A549 (cell line): ENCODE measurements around the gene DOCK1. TPM values are rescaled to one million over a fixed set of nuclear protein-coding genes. Genes with fewer than 3 reads are reported as not detected.

Experiments used
- ATAC-seq, 2 experiments: fragments of 200-7000 bp in 1 of 2; fragments of >200 bp in 1 of 2; cut with Nextera tagmentation in 1 of 2; cut with Tn5 transposase in 1 of 2; 3 replicates each; pipeline versions ENCODE4 v1.8.0 to v1.9.1; 2018 to 2020; ENCODE audit warnings: mild to moderate bottlenecking in 1 of 2, moderate library complexity in 1 of 2
- CTCF ChIA-PET: fragments of 300-600 bp; sonication (Branson Sonifier 250); formaldehyde crosslinking; extraction: SDS; loops from one replicate; lab custom pipeline; 2021; ENCODE audit warnings: antibody characterized with exemption, inconsistent platforms; lab: Yijun Ruan, JAX
- POLR2A ChIA-PET: fragments of 350-600 bp; formaldehyde crosslinking; extraction: SDS; loops from one replicate; lab custom pipeline; 2021; ENCODE audit warnings: antibody characterized with exemption, inconsistent platforms; lab: Yijun Ruan, JAX
- DNase-seq, 2 experiments: peaks; one replicate each; pipeline versions ENCODE4 v3.0.0 to v3.0.0-alpha.2; 2011 to 2016; ENCODE audit warnings: low read depth in 1 of 2, low spot score in 1 of 2
- FAIRE-seq: peaks from 2 replicates; lab custom pipeline; 2011; peaks lifted over from hg19 to GRCh38; lab: Jason Lieb, UNC
- H3K27ac ChIP-seq, 2 experiments: fragments of >200 bp; sonication (Bioruptor Twin); formaldehyde crosslinking; 3 replicates each; pipeline ENCODE4 v1.5.1; 2016 to 2017
- H3K4me1 ChIP-seq: fragments of >200 bp; sonication (Bioruptor Twin); formaldehyde crosslinking; 3 replicates; pipeline ENCODE4 v1.6.1; 2016
- H3K4me2 ChIP-seq: fragments of >200 bp; sonication (Bioruptor Twin); formaldehyde crosslinking; 3 replicates; pipeline ENCODE4 v1.6.1; 2016
- H3K4me3 ChIP-seq: fragments of >200 bp; sonication (Bioruptor Twin); formaldehyde crosslinking; 3 replicates; pipeline ENCODE4 v1.5.1; 2016
- H3K9me3 ChIP-seq: fragments of >200 bp; sonication (Bioruptor Twin); formaldehyde crosslinking; 3 replicates; pipeline ENCODE4 v1.6.1; 2016
- BCL3 ChIP-seq: fragments of >200 bp; sonication (Bioruptor Twin); formaldehyde crosslinking; IDR thresholded peaks from 3 replicates; pipeline ENCODE4 v1.6.1; 2016
- CBX2 ChIP-seq: fragments of 200-600 bp; sonication (generic); IDR thresholded peaks from 2 replicates; pipeline ENCODE4 v1.6.1; 2016; ENCODE audit warnings: low read depth, mild to moderate bottlenecking, borderline replicate concordance
- CBX8 ChIP-seq: fragments of 200-600 bp; sonication (generic); IDR thresholded peaks from 2 replicates; pipeline ENCODE4 v1.6.1; 2016
- CHD2 ChIP-seq: fragments of 150-350 bp; IDR thresholded peaks from 2 replicates; pipeline ENCODE4 v1.6.1; 2014; ENCODE audit warnings: low read length; ENCODE audit not compliant: partially characterized antibody
- E2F6 ChIP-seq: IDR thresholded peaks from 2 replicates; pipeline ENCODE4 v1.6.1; 2012; ENCODE audit warnings: low read depth, borderline replicate concordance
- ELK1 ChIP-seq: fragments of 150-350 bp; IDR thresholded peaks from 2 replicates; pipeline ENCODE4 v1.6.1; 2014; ENCODE audit warnings: low read depth, mild to moderate bottlenecking, low read length
- EP300 ChIP-seq, 2 experiments: fragments of >200 bp; sonication (Bioruptor Twin); formaldehyde crosslinking; IDR thresholded peaks; 2 replicates in 1 of 2; 3 replicates in 1 of 2; pipeline ENCODE4 v1.6.1; 2016 to 2017
- ESRRA ChIP-seq: fragments of 150-350 bp; IDR thresholded peaks from 2 replicates; pipeline ENCODE4 v1.6.1; 2014; ENCODE audit warnings: mild to moderate bottlenecking, low read length, borderline replicate concordance
- FOSL2 ChIP-seq, 2 experiments: fragments of 450-650 bp in 1 of 2; fragments of >200 bp in 1 of 2; sonication (Bioruptor Twin) in 1 of 2; formaldehyde crosslinking; IDR thresholded peaks; 2 replicates each; pipeline versions ENCODE4 v1.5.0 to v1.6.1; 2016 to 2020; ENCODE audit warnings: mild to moderate bottlenecking in 1 of 2, moderate library complexity in 1 of 2
- HDAC2 ChIP-seq: fragments of 200-600 bp; sonication (generic); IDR thresholded peaks from 2 replicates; pipeline ENCODE4 v1.6.1; 2016
- HES2 ChIP-seq: fragments of >200 bp; sonication (Bioruptor Twin); formaldehyde crosslinking; IDR thresholded peaks from 2 replicates; pipeline ENCODE4 v1.6.1; 2016
- HMGXB4 ChIP-seq: fragments of 250-450 bp; sonication (Bioruptor Pico); IDR thresholded peaks from 2 replicates; pipeline ENCODE4 v1.5.0; 2021; ENCODE audit warnings: mild to moderate bottlenecking, moderate library complexity, borderline replicate concordance
- HOXA7 ChIP-seq: fragments of 250-450 bp; sonication (Bioruptor Pico); IDR thresholded peaks from 2 replicates; pipeline ENCODE4 v1.5.0; 2020; ENCODE audit warnings: mild to moderate bottlenecking, moderate library complexity
- HOXB13 ChIP-seq: fragments of 250-450 bp; sonication (Bioruptor Pico); IDR thresholded peaks from 2 replicates; pipeline ENCODE4 v1.5.0; 2020; ENCODE audit warnings: low read depth, mild to moderate bottlenecking, moderate library complexity
- JUNB ChIP-seq: fragments of >200 bp; sonication (Bioruptor Twin); formaldehyde crosslinking; IDR thresholded peaks from 2 replicates; pipeline ENCODE4 v1.6.1; 2016
- KDM5A ChIP-seq: fragments of 200-600 bp; sonication (generic); IDR thresholded peaks from 2 replicates; pipeline ENCODE4 v1.6.1; 2016; ENCODE audit warnings: antibody characterized with exemption, mild to moderate bottlenecking
- MAX ChIP-seq: IDR thresholded peaks from 2 replicates; pipeline ENCODE4 v1.6.1; 2012
- NFE2L2 ChIP-seq: fragments of 150-350 bp; conservative IDR thresholded peaks from 2 replicates; pipeline ENCODE4 v1.6.1; 2014; ENCODE audit warnings: low read length
- NR3C1 ChIP-seq: fragments of >200 bp; sonication (Bioruptor Twin); formaldehyde crosslinking; IDR thresholded peaks from 3 replicates; pipeline ENCODE4 v1.6.1; 2017
- PHF8 ChIP-seq: fragments of 200-600 bp; sonication (generic); IDR thresholded peaks from 2 replicates; pipeline ENCODE4 v1.6.1; 2016; ENCODE audit warnings: low read depth, mild to moderate bottlenecking, antibody characterized with exemption, moderate library complexity, borderline replicate concordance
- RCOR1 ChIP-seq: fragments of 150-350 bp; IDR thresholded peaks from 2 replicates; pipeline ENCODE4 v1.6.1; 2014; ENCODE audit warnings: antibody characterized with exemption, low read length, low read depth
- RFX5 ChIP-seq: fragments of 450-650 bp; IDR thresholded peaks from 2 replicates; pipeline ENCODE4 v1.7.1; 2014; ENCODE audit warnings: antibody characterized with exemption, mild to moderate bottlenecking, moderate library complexity
- SMC3 ChIP-seq: fragments of >200 bp; sonication (Bioruptor Twin); formaldehyde crosslinking; IDR thresholded peaks from 3 replicates; pipeline ENCODE4 v1.6.1; 2018; ENCODE audit warnings: inconsistent platforms
- USF2 ChIP-seq: fragments of 450-650 bp; IDR thresholded peaks from 2 replicates; pipeline ENCODE4 v1.6.1; 2014; ENCODE audit warnings: antibody characterized with exemption
- ZC3H11A ChIP-seq: fragments of 450-650 bp; IDR thresholded peaks from 2 replicates; pipeline ENCODE4 v1.6.1; 2014; ENCODE audit warnings: antibody characterized with exemption, mild to moderate bottlenecking
- ZNF302 ChIP-seq: fragments of 250-450 bp; sonication (Bioruptor Pico); IDR thresholded peaks from 2 replicates; pipeline ENCODE4 v1.9.0; 2021; ENCODE audit warnings: inconsistent platforms, mild to moderate bottlenecking, moderate library complexity
- WGBS: methylation state at CpG from one replicate; pipeline ENCODE4 v1.1.6; 2017; ENCODE audit errors: missing lambda C conversion rate; 5-methylcytosine and 5-hydroxymethylcytosine counted together
- polyA plus RNA-seq, 4 experiments: library from polyadenylated mRNA; depleted of rRNA in 3 of 4; stranded (reverse); fragments of >200 nt; fragmentation: RNase III in 1 of 4; extraction: RNeasy Plus Mini Kit Qiagen cat#74134 plus additional on column Dnase treatment in 1 of 4; gene quantifications; 2 replicates in 3 of 4; 3 replicates in 1 of 4; pipeline ENCODE4 v1.2.3, GENCODE V29; 2011 to 2017

Gene DOCK1
- polyA plus RNA-seq, 2 of the 4 experiments (the other 2 are of a cell fraction) = 22.6 to 28.2 TPM

- no peak for TF ChIP-seq ESRRA
- TF ChIP-seq BCL3 = no peak
- TF ChIP-seq KDM5A = no peak
- TF ChIP-seq FOSL2 (IDR thresholded peaks at IDR 0.05) = no peak
- no peak for TF ChIP-seq FOSL2 (CRISPR knock-in tag; IDR thresholded peaks at IDR 0.05)
- TF ChIP-seq CHD2 = no peak
- no peak for TF ChIP-seq USF2
- no peak for TF ChIP-seq HMGXB4 (CRISPR knock-in tag)
- TF ChIP-seq NFE2L2 = no peak
- no peak for TF ChIP-seq ZNF302 (CRISPR knock-in tag)
- no peak for TF ChIP-seq CBX2
- no peak for TF ChIP-seq MAX
- no peak for TF ChIP-seq ZC3H11A
- no peak for TF ChIP-seq HOXA7
- no peak for TF ChIP-seq EP300 (IDR thresholded peaks at IDR 0.05)
- no peak for TF ChIP-seq CBX8
- no peak for TF ChIP-seq PHF8
- no peak for TF ChIP-seq E2F6
- Histone ChIP-seq H3K4me2 (no peak overlapping the region), H3K4me1 (no peaks in the 10 kb centered on the region), H3K27ac (no peak overlapping the region), H3K9me3 (no peaks in the 10 kb centered on the region), H3K4me3 (no peak overlapping the region)
- no peak for DNase-seq
- WGBS = 94% methylated on average over 11 of the region's 11 CpGs
- ChIA-PET CTCF (no interaction called here), POLR2A (no interaction called here)
- FAIRE-seq = no peak
- no peak for ATAC-seq
These were observed 458.8 kb downstream of the DOCK1 start for GRCh38 chr10:127364034-127364433.

GRCh38 chr10:127368101-127368500 lies 462.9 kb downstream of the DOCK1 start:
- Histone ChIP-seq H3K4me2 (no peak overlapping the region), H3K27ac (no peak overlapping the region), H3K9me3 (no peaks in the 10 kb centered on the region), H3K4me1 (no peaks in the 10 kb centered on the region), H3K4me3 (no peak overlapping the region)
- ATAC-seq = no peak
- POLR2A ChIA-PET = no interaction called here
- TF ChIP-seq JUNB = no peak
- no peak for TF ChIP-seq RFX5
- no peak for FAIRE-seq
- 70% methylated on average over 5 of the region's 5 CpGs for WGBS
- no peak for DNase-seq
- CTCF ChIA-PET = interaction anchor here (0.5 kb wide), 1 partner anchor 427 kb away, joined by 3 read pairs; no protein-coding TSS in a partner anchor

- 87% methylated on average over 4 of the region's 4 CpGs for WGBS
- H3K4me3 ChIP-seq = no peak overlapping the region
- ChIA-PET POLR2A (no interaction called here), CTCF (no interaction called here)
- no peaks in the 10 kb centered on the region for H3K4me1 ChIP-seq
- H3K27ac ChIP-seq = no peak overlapping the region
- no peak for DNase-seq
- no peak for ATAC-seq
- no peak for FAIRE-seq
- no peaks in the 10 kb centered on the region for H3K9me3 ChIP-seq
- no peak overlapping the region for H3K4me2 ChIP-seq
- no peak for TF ChIP-seq ELK1
- no peak for TF ChIP-seq SMC3
- TF ChIP-seq JUNB = no peak
- no peak for TF ChIP-seq E2F6
- TF ChIP-seq HES2 = no peak
- TF ChIP-seq RCOR1 = no peak
- no peak for TF ChIP-seq ZNF302 (CRISPR knock-in tag)
- no peak for TF ChIP-seq HDAC2
- no peak for TF ChIP-seq USF2
- TF ChIP-seq NR3C1 = no peak
- no peak for TF ChIP-seq HOXB13 (CRISPR knock-in tag)
- TF ChIP-seq RFX5 = no peak
These were observed 463.7 kb downstream of the DOCK1 start for GRCh38 chr10:127368929-127369328.
